Astrocyte of the hippocampus (primary cell): ENCODE data around the gene OR56A4.
"Not testable (repeated sequence)": the region's sequence is repeated elsewhere in the genome, so short reads cannot be mapped to it uniquely, and the experiment has no call there.

Experiments
- DNase-seq: peaks from one replicate; pipeline ENCODE4 v3.0.0; 2011; ENCODE audit warnings: low read depth, low spot score

Gene OR56A4

DNA sequence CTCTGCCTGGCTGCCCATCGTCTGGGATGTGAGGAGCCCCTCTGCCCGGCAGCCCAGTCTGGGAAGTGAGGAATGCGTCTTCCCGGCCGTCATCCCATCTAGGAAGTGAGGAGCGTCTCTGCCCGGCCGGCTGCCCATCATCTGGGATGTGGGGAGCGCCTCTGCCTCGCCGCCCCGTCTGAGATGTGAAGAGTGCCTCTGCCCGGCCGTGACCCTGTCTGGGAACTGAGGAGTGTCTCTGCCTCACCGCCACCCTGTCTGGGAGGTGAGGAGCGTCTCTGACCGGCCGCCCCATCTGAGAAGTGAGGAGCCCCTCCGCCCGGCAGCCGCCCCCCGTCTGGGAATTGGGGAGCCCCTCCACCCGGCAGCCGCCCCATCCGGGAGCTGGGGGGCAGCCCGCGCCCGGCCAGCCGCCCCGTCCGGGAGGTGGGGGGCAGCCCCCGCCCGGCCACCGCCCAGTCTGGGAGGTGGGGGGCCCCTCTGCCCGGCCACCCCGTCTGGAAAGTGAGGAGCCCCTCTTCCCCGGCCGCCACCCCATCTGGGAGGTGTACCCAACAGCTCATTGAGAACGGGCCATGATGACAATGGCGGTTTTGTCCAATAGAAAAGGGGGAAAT is 45.9 kb downstream of the OR56A4 start:
- not testable (repeated sequence) for DNase-seq

- DNase-seq = no peak
These were observed 51.2 kb downstream of the OR56A4 start for GRCh38 chr11:5955586-5955985.
